CD8-positive, alpha-beta memory T cell (primary cell): ENCODE measurements around the gene HLTF. TPM values are rescaled to one million over a fixed set of nuclear protein-coding genes. Genes with fewer than 3 reads are reported as not detected.
"Not testable (repeated sequence)": the region's sequence is repeated elsewhere in the genome, so short reads cannot be mapped to it uniquely, and the experiment has no call there.

Experiments used
- CTCF ChIA-PET: fragments of 350-600 bp; sonication (Branson Sonifier 250); formaldehyde crosslinking; loops from one replicate; lab custom pipeline; 2021; ENCODE audit warnings: antibody characterized with exemption; lab: Charles Lee
- POLR2A ChIA-PET: fragments of 350-600 bp; sonication (Branson Sonifier 250); formaldehyde crosslinking; loops from one replicate; lab custom pipeline; 2021; ENCODE audit warnings: antibody characterized with exemption; lab: Charles Lee
- DNase-seq, 5 donors: peaks; one replicate each; pipeline versions ENCODE4 v3.0.0 to v3.0.0-alpha.2; 2020 to 2022; ENCODE audit warnings: mixed read lengths in 1 of 5
- H3K27ac ChIP-seq: one replicate; pipeline ENCODE4 v1.7.0; 2013; ENCODE audit warnings: low read depth, mild to moderate bottlenecking, low read length, moderate library complexity
- H3K27me3 ChIP-seq: 2 replicates; pipeline ENCODE4 v1.7.0; 2013; ENCODE audit warnings: low read length, mild to moderate bottlenecking; ENCODE audit not compliant: insufficient read depth, poor library complexity, severe bottlenecking
- H3K36me3 ChIP-seq: 2 replicates; pipeline ENCODE4 v1.7.0; 2013; ENCODE audit warnings: mild to moderate bottlenecking, low read length, moderate library complexity; ENCODE audit not compliant: insufficient read depth
- H3K4me1 ChIP-seq: 2 replicates; pipeline ENCODE4 v1.7.0; 2013; ENCODE audit warnings: mild to moderate bottlenecking, low read length, moderate library complexity; ENCODE audit not compliant: insufficient read depth
- H3K4me3 ChIP-seq: 2 replicates; pipeline ENCODE4 v1.7.0; 2013; ENCODE audit warnings: mild to moderate bottlenecking, low read length
- H3K9me3 ChIP-seq: 2 replicates; pipeline ENCODE4 v1.7.0; 2013; ENCODE audit warnings: mild to moderate bottlenecking, low read length
- H3K27ac Mint-ChIP-seq, 8 donors: one replicate each; pipeline ENCODE4 v1.8.0; 2020 to 2021; ENCODE audit warnings: mixed read lengths in 8 of 8, mild to moderate bottlenecking in 6 of 8, inconsistent platforms in 3 of 8, moderate library complexity in 3 of 8
- H3K27me3 Mint-ChIP-seq, 2 donors: one replicate each; pipeline ENCODE4 v1.8.0; 2020 to 2021; ENCODE audit warnings: mixed read lengths in 2 of 2, mild to moderate bottlenecking in 1 of 2, moderate library complexity in 1 of 2
- H3K36me3 Mint-ChIP-seq, 3 donors: one replicate each; pipeline ENCODE4 v1.8.0; 2020 to 2021; ENCODE audit warnings: mixed read lengths in 3 of 3, inconsistent platforms in 1 of 3, mild to moderate bottlenecking in 1 of 3
- H3K4me1 Mint-ChIP-seq, 3 donors: one replicate each; pipeline ENCODE4 v1.8.0; 2020 to 2021; ENCODE audit warnings: mixed read lengths in 3 of 3, inconsistent platforms in 1 of 3, mild to moderate bottlenecking in 1 of 3
- H3K4me3 Mint-ChIP-seq, 7 donors: one replicate each; pipeline ENCODE4 v1.8.0; 2020 to 2021; ENCODE audit warnings: mixed read lengths in 7 of 7, mild to moderate bottlenecking in 6 of 7, moderate library complexity in 4 of 7, inconsistent platforms in 2 of 7
- H3K9me3 Mint-ChIP-seq, 5 donors: one replicate each; pipeline ENCODE4 v1.8.0; 2020 to 2022; ENCODE audit warnings: mixed read lengths in 5 of 5, mild to moderate bottlenecking in 3 of 5, moderate library complexity in 2 of 5, inconsistent platforms in 1 of 5
- polyA plus RNA-seq: library from polyadenylated mRNA; unstranded; fragments of 300-500 nt; fragmentation: Illumina TruSeq; gene quantifications from one replicate; pipeline ENCODE4 v1.2.3, GENCODE V29; 2021
- total RNA-seq, 2 experiments: library from RNA; stranded (reverse); gene quantifications; one replicate each; pipeline ENCODE4 v1.2.3, GENCODE V29; 2021

HLTF gene
- total and polyA plus RNA-seq, 3 experiments from 2014 or later = 17.5 to 20.9 (median 18.6) TPM

GRCh38 chr3:148991219-148992026 is 94.9 kb downstream of the HLTF start, which contains the start of gene GYG1:
TSS of gene GYG1 (plus strand) at chr3:148991540. CDS start at chr3:148991641, 101 bp downstream.
- Histone ChIP-seq H3K27me3 (no peaks in the 10 kb centered on the region), H3K36me3 (no peaks in the 10 kb centered on the region), H3K4me3 (peak within 1 kb of the TSS; percentile 53), H3K4me1 (peaks cover 26% of the 10 kb centered on the region), H3K27ac (peak within 1 kb of the TSS; percentile 68), H3K9me3 (no peaks in the 10 kb centered on the region)
- peak within 1 kb of the TSS; percentile 82 to 90 (median 86) for H3K4me3 Mint-ChIP-seq
- DNase-seq = peak; percentile 73 to 88 (median 78)
- ChIA-PET POLR2A (interaction anchor here (1.0 to 3.5 kb wide), 10 partner anchors 9 to 1772 kb away, joined by 3 to 17 read pairs (median 4); partner anchors contain the start of gene HPS3), CTCF (interaction anchor here (0.7 to 3.1 kb wide), 12 partner anchors 9 to 138 kb away, joined by 3 to 14 read pairs (median 4); partner anchors contain the start of genes HLTF and HPS3)
- peaks cover 43 to 52% (median 48%) of the 10 kb centered on the region in 3 donors for H3K4me1 Mint-ChIP-seq
- no peaks in the 10 kb centered on the region for H3K27me3 Mint-ChIP-seq
- H3K36me3 Mint-ChIP-seq = peaks cover 6 to 37% (median 6%) of the 10 kb centered on the region in 3 donors
- no peaks in the 10 kb centered on the region for H3K9me3 Mint-ChIP-seq
- peak within 1 kb of the TSS; percentile 87 to 97 (median 93) for H3K27ac Mint-ChIP-seq

- POLR2A ChIA-PET = interaction anchor here (1.0 to 3.5 kb wide), 4 partner anchors 7 to 287 kb away, joined by 3 to 17 read pairs (median 4); no protein-coding TSS in a partner anchor
- H3K9me3 Mint-ChIP-seq = no peaks in the 10 kb centered on the region
- H3K27ac Mint-ChIP-seq = peak overlapping the region; percentile 87 to 97 (median 92)
- peaks cover 0 to 26% (median 0%) of the 10 kb centered on the region in 3 donors for H3K36me3 Mint-ChIP-seq
- Histone ChIP-seq H3K4me1 (peaks cover 26% of the 10 kb centered on the region), H3K36me3 (no peaks in the 10 kb centered on the region), H3K27me3 (no peaks in the 10 kb centered on the region), H3K27ac (no peak overlapping the region), H3K9me3 (no peaks in the 10 kb centered on the region), H3K4me3 (no peak overlapping the region)
- no peak for DNase-seq
- H3K4me3 Mint-ChIP-seq = peak overlapping the region; percentile 82 to 90 (median 84)
- CTCF ChIA-PET = interaction anchor here (0.9 to 3.1 kb wide), 5 partner anchors 9 to 139 kb away, joined by 3 to 14 read pairs (median 10); partner anchors contain the start of gene HPS3
- no peaks in the 10 kb centered on the region for H3K27me3 Mint-ChIP-seq
- peaks cover 33 to 40% (median 36%) of the 10 kb centered on the region in 3 donors for H3K4me1 Mint-ChIP-seq
Measured at GRCh38 chr3:148990236-148990635, 96.1 kb downstream of the HLTF start.

- not testable (repeated sequence) for DNase-seq
Measured at GRCh38 chr3:148987551-148987950, 98.8 kb downstream of the HLTF start.

GRCh38 chr3:148981273-148981672 is 105.1 kb downstream of the HLTF start:
- no peaks in the 10 kb centered on the region for H3K36me3 ChIP-seq
- Mint-ChIP-seq H3K27me3 (peaks cover 10 to 25% of the 10 kb centered on the region in 2 donors), H3K4me1 (no peaks in the 10 kb centered on the region), H3K27ac (no peak overlapping the region), H3K36me3 (peaks cover 0 to 6% (median 1%) of the 10 kb centered on the region in 3 donors), H3K9me3 (no peaks in the 10 kb centered on the region), H3K4me3 (no peak overlapping the region)
- DNase-seq = no peak
- H3K4me1 ChIP-seq = no peaks in the 10 kb centered on the region
- H3K4me3 ChIP-seq = no peak overlapping the region
- ChIA-PET POLR2A (no interaction called here), CTCF (interaction anchor here (3.4 kb wide), 1 partner anchor 10 kb away, joined by 14 read pairs; the partner anchor contains the start of gene GYG1)
- no peak overlapping the region for H3K27ac ChIP-seq
- no peaks in the 10 kb centered on the region for H3K27me3 ChIP-seq
- no peaks in the 10 kb centered on the region for H3K9me3 ChIP-seq

More at GRCh38 chr3:148987551-148987950, 98.8 kb downstream of the HLTF start:
- H3K36me3 ChIP-seq, H3K9me3 ChIP-seq, H3K27me3 ChIP-seq, CTCF ChIA-PET, H3K36me3 Mint-ChIP-seq, H3K4me3 Mint-ChIP-seq, POLR2A ChIA-PET, H3K27me3 Mint-ChIP-seq, H3K27ac ChIP-seq, H3K9me3 Mint-ChIP-seq, H3K4me3 ChIP-seq: not testable (repeated sequence)
- peaks cover 15 to 19% (median 16%) of the 10 kb centered on the region in 3 donors for H3K4me1 Mint-ChIP-seq
- peaks cover 12% of the 10 kb centered on the region for H3K4me1 ChIP-seq
- peak overlapping the region in 3 of 8 donors; percentile 6 to 41 (median 35) for H3K27ac Mint-ChIP-seq

Other genes with a start within 250 kb of the HLTF start
- not detected for gene CPA3, start 221.2 kb downstream of the HLTF start, total RNA-seq
- gene CPA3, start 221.2 kb downstream of the HLTF start, polyA plus RNA-seq = not detected
- gene GYG1, start 95.0 kb downstream of the HLTF start, total RNA-seq = 10 to 100 TPM; 31.9 to 35.0 TPM
- 78.3 TPM for gene GYG1, start 95.0 kb downstream of the HLTF start, polyA plus RNA-seq
- 10 to 100 TPM; 19.3 to 19.6 TPM for gene HPS3, start 43.1 kb upstream of the HLTF start, total RNA-seq
- 41.9 TPM for gene HPS3, start 43.1 kb upstream of the HLTF start, polyA plus RNA-seq
- gene CP, start 135.3 kb upstream of the HLTF start, total RNA-seq = not detected
- not detected for gene CP, start 135.3 kb upstream of the HLTF start, polyA plus RNA-seq
- not detected for gene TM4SF18, start 247.1 kb upstream of the HLTF start, total RNA-seq
- gene TM4SF18, start 247.1 kb upstream of the HLTF start, polyA plus RNA-seq = not detected